A673 (cell line): ENCODE data around the gene C1orf198. TPM values are rescaled to one million over a fixed set of nuclear protein-coding genes. Genes with fewer than 3 reads are reported as not detected.

Experiments used
- BruUV-seq: library from RNA; stranded (reverse); fragments of 400-500 nt; replicated peaks from 2 replicates; lab custom pipeline; 2021; lab: Mats Ljungman, UMichigan
- CTCF ChIA-PET: fragments of 300-600 bp; sonication (Branson Sonifier 250); formaldehyde crosslinking; loops from one replicate; lab custom pipeline; 2022; ENCODE audit warnings: antibody characterized with exemption; lab: Charles Lee
- POLR2A ChIA-PET: fragments of 300-600 bp; sonication (Branson Sonifier 250); formaldehyde crosslinking; loops from one replicate; lab custom pipeline; 2022; ENCODE audit warnings: antibody characterized with exemption; ENCODE audit not compliant: low non-redundant PET; lab: Charles Lee
- DNase-seq: peaks from one replicate; pipeline ENCODE4 v3.0.0-alpha.2; 2015; ENCODE audit warnings: low spot score
- H3K27ac ChIP-seq: fragments of 200-600 bp; sonication (generic); 2 replicates; pipeline ENCODE4 v1.5.1; 2016; ENCODE audit warnings: mixed run types, low read depth, mild to moderate bottlenecking, mixed read lengths, antibody characterized with exemption, low read length; ENCODE audit not compliant: poor library complexity, severe bottlenecking
- H3K27me3 ChIP-seq: fragments of 200-600 bp; sonication (generic); replicated peaks from 2 replicates; pipeline ENCODE4 v1.6.1; 2017; ENCODE audit warnings: mixed run types, low read depth, mild to moderate bottlenecking, mixed read lengths, antibody characterized with exemption, low read length; ENCODE audit not compliant: insufficient read depth, poor library complexity
- H3K36me3 ChIP-seq: fragments of 200-600 bp; sonication (generic); 2 replicates; pipeline ENCODE4 v1.6.1; 2016; ENCODE audit warnings: mixed run types, mild to moderate bottlenecking, mixed read lengths, antibody characterized with exemption, low read length; ENCODE audit not compliant: insufficient read depth, poor library complexity, severe bottlenecking
- H3K4me1 ChIP-seq: fragments of 200-600 bp; sonication (generic); 2 replicates; pipeline ENCODE4 v1.6.1; 2017; ENCODE audit warnings: mixed run types, mild to moderate bottlenecking, mixed read lengths, antibody characterized with exemption, low read length; ENCODE audit not compliant: insufficient read depth, poor library complexity, severe bottlenecking
- H3K4me3 ChIP-seq: fragments of 200-600 bp; sonication (generic); 2 replicates; pipeline ENCODE4 v1.5.1; 2016; ENCODE audit warnings: low read depth, mixed run types, mild to moderate bottlenecking, mixed read lengths, low read length; ENCODE audit not compliant: poor library complexity, severe bottlenecking
- H3K9me3 ChIP-seq: fragments of 200-600 bp; sonication (generic); 2 replicates; pipeline ENCODE4 v1.6.1; 2016; ENCODE audit warnings: mixed run types, low read depth, mild to moderate bottlenecking, mixed read lengths, antibody characterized with exemption, low read length; ENCODE audit not compliant: poor library complexity, severe bottlenecking
- EZH2 ChIP-seq: fragments of 200-600 bp; sonication (generic); IDR thresholded peaks from 2 replicates; pipeline ENCODE4 v1.6.1; 2017; ENCODE audit warnings: borderline replicate concordance, low read depth, mild to moderate bottlenecking, mixed read lengths, antibody characterized with exemption, low read length; ENCODE audit not compliant: poor library complexity, severe bottlenecking
- intact Hi-C: fragments of 100-400 bp; cut with micrococcal nuclease; formaldehyde crosslinking; loops from one replicate; pipeline ENCODE4 v1.10.0; 2022; ENCODE audit not compliant: unreplicated experiment
- total RNA-seq: library from RNA; stranded (reverse); gene quantifications from 2 replicates; pipeline ENCODE4 v1.2.3, GENCODE V29; 2021
- TF ChIP-seq, protein P1 (sequence below): fragments of 300-800, 200-600 bp; sonication (generic); conservative IDR thresholded peaks from 2 replicates; pipeline ENCODE4 v1.5.1; 2017; ENCODE audit warnings: low read depth, mild to moderate bottlenecking, antibody characterized with exemption, low read length, moderate library complexity, mixed read lengths

Gene C1orf198
- total RNA-seq, 1 experiment from 2014 or later: 42.4 TPM

DNA sequence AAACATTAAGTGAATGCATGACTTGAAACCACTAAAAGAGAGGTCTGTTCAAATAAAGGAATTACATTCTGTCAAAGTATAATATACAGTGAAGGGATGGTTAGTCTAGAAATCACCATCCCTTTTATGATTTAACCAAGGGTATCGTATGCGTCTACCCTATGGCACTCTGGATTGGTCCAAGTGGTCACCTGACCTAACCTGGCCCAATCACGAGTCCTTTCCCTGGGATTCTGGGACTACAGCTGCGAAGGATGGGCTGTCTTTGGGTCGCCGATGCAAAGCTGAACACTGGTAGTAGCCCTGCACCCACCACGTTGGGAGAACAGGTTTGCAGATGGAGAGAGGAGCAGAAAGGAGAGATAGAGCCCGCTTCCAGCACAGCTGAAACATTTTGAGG lies 30.4 kb upstream of the C1orf198 start:
- DNase-seq: no peak
- intact Hi-C loops: no loop called here
- Histone ChIP-seq H3K4me3 (no peak overlapping the region), H3K27ac (no peak overlapping the region), H3K9me3 (no peaks in the 10 kb centered on the region), H3K27me3 (no peaks in the 10 kb centered on the region), H3K4me1 (no peaks in the 10 kb centered on the region), H3K36me3 (no peaks in the 10 kb centered on the region)
- TF ChIP-seq, protein P1, sequence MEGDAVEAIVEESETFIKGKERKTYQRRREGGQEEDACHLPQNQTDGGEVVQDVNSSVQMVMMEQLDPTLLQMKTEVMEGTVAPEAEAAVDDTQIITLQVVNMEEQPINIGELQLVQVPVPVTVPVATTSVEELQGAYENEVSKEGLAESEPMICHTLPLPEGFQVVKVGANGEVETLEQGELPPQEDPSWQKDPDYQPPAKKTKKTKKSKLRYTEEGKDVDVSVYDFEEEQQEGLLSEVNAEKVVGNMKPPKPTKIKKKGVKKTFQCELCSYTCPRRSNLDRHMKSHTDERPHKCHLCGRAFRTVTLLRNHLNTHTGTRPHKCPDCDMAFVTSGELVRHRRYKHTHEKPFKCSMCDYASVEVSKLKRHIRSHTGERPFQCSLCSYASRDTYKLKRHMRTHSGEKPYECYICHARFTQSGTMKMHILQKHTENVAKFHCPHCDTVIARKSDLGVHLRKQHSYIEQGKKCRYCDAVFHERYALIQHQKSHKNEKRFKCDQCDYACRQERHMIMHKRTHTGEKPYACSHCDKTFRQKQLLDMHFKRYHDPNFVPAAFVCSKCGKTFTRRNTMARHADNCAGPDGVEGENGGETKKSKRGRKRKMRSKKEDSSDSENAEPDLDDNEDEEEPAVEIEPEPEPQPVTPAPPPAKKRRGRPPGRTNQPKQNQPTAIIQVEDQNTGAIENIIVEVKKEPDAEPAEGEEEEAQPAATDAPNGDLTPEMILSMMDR: no peak
- no peak for TF ChIP-seq EZH2
- ChIA-PET POLR2A (no interaction called here), CTCF (no interaction called here)
- BruUV-seq: no TSS peak

DNA sequence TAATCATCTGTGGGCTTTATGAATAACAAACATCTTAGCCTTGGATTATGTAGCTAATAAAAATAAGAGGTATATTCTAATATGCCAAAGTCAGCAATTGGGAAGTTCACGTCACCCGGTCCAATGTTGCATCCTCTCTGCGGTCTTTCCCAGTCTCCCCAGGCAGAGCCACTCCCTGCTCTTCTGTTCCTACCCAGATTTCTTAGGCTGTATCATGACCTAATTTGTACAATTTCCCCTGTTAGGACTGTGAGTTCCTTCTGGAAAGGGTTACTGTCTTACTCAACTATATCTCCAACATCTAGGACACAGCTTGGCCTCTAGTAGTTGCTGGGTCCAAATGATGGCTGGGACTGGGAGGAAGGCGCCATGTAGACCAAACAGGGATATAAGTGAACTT lies 29.8 kb upstream of the C1orf198 start:
- BruUV-seq: no TSS peak
- Histone ChIP-seq H3K4me1 (no peaks in the 10 kb centered on the region), H3K4me3 (no peak overlapping the region), H3K36me3 (no peaks in the 10 kb centered on the region), H3K27me3 (no peaks in the 10 kb centered on the region), H3K27ac (no peak overlapping the region), H3K9me3 (no peaks in the 10 kb centered on the region)
- ChIA-PET POLR2A (no interaction called here), CTCF (no interaction called here)
- DNase-seq: no peak
- TF ChIP-seq, protein P1: no peak
- no peak for TF ChIP-seq EZH2
- intact Hi-C loops: no loop called here

GRCh38 chr1:230896779-230897178 lies 28.5 kb upstream of the C1orf198 start:
- TF ChIP-seq, protein P1: no peak
- TF ChIP-seq EZH2: no peak
- BruUV-seq: no TSS peak
- Histone ChIP-seq H3K4me1 (no peaks in the 10 kb centered on the region), H3K36me3 (no peaks in the 10 kb centered on the region), H3K4me3 (no peak overlapping the region), H3K9me3 (no peaks in the 10 kb centered on the region), H3K27ac (no peak overlapping the region), H3K27me3 (no peaks in the 10 kb centered on the region)
- ChIA-PET POLR2A (no interaction called here), CTCF (no interaction called here)
- no peak for DNase-seq
- intact Hi-C loops: no loop called here
